ENCODE measurements around the gene CPLX3.

Gene CPLX3

DNA sequence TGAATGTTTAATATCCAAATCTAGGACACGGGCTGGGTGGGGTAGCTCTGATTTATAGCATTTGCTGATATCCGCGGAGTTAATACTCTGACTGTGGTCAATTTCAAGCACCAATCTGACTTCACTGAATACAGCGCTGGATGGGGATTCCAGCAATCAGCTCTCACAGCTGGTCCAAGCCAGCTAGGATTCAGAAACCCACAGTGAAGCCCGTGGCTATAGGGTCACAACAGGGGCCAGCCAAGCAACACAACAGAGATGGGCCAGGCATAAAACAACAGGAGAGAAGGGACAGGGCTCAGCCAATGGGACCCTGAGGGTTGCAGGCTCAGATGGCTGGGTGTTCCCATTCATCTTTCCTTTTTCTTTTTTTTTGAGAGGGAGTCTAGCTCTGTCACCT lies 19.1 kb upstream of the CPLX3 start:
- TF ChIP-seq, protein P1, sequence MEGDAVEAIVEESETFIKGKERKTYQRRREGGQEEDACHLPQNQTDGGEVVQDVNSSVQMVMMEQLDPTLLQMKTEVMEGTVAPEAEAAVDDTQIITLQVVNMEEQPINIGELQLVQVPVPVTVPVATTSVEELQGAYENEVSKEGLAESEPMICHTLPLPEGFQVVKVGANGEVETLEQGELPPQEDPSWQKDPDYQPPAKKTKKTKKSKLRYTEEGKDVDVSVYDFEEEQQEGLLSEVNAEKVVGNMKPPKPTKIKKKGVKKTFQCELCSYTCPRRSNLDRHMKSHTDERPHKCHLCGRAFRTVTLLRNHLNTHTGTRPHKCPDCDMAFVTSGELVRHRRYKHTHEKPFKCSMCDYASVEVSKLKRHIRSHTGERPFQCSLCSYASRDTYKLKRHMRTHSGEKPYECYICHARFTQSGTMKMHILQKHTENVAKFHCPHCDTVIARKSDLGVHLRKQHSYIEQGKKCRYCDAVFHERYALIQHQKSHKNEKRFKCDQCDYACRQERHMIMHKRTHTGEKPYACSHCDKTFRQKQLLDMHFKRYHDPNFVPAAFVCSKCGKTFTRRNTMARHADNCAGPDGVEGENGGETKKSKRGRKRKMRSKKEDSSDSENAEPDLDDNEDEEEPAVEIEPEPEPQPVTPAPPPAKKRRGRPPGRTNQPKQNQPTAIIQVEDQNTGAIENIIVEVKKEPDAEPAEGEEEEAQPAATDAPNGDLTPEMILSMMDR (IDR thresholded peaks at IDR 0.05; ENCODE audit: insufficient read depth, low read length, poor library complexity, severe bottlenecking) = no peak
- Histone ChIP-seq H3K36me3 (ENCODE audit: control insufficient read depth, insufficient read depth, low read length) (peaks cover 22% of the 10 kb centered on the region), H3K4me3 (replicated peaks; ENCODE audit: low read depth, low read length) (no peak overlapping the region), H3K27me3 (replicated peaks; ENCODE audit: control insufficient read depth, insufficient read depth, low read length) (no peaks in the 10 kb centered on the region)
- DNase-seq (ENCODE audit: extremely low read depth, insufficient read length) = no peak

DNA sequence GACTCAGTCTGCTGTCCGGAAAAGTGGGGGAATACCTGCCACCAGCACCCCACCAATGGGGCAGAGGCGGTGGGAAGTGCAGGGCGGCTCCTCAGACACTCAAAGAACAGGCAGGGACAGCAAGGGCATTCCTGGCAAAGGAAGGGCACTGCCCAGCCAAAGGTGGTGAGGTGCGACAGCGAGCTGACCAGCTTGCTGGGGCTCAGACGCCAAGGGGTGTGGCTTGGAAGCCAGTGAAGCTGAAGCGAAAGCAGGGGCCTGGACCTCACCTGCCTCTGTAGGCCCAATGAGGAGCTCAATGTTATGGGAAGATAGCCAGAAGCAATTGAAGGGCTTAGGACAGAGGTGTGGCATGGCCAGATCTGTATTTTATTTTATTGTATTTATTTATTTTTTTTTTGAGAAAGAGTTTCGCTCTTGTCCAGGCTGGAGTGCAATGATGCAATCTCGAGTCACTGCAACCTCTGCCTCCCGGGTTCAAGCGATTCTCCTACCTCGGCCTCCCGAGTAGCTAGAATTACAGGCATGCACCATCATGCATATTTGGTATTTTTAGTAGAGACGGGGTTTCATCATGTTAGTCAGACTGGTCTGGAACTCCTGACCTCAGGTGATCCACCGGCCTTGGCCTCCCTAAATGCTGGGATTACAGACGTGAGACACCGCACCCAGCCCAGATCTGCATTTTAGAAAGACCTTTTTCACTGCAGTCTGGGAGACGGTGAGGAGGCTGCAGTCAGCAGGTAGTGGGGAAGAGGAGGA lies 18.2 kb upstream of the CPLX3 start:
- DNase-seq (ENCODE audit: extremely low read depth, insufficient read length) = no peak
- TF ChIP-seq, protein P1 (IDR thresholded peaks at IDR 0.05; ENCODE audit: insufficient read depth, low read length, poor library complexity, severe bottlenecking) = no peak
- Histone ChIP-seq H3K4me3 (replicated peaks; ENCODE audit: low read depth, low read length) (no peak overlapping the region), H3K36me3 (ENCODE audit: control insufficient read depth, insufficient read depth, low read length) (peaks cover 14% of the 10 kb centered on the region), H3K27me3 (replicated peaks; ENCODE audit: control insufficient read depth, insufficient read depth, low read length) (no peaks in the 10 kb centered on the region)

DNA sequence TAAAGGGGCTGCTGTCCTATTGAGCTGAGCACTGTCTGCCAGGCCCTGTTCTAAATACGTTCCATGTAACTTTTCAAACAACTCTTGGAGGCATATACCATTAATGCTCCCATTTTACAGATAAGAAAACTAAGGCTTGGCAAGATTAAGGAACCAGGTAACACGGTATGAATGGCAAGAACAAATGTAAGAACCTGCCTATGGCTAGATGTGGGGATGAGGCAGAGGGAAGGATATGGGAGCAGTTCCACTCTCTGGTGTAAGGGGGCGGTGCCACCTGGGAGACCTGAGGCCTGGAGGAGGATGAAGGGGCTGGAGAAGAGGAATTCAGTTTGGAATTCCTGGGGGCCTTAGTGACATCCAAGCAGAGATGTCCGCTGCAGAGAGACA lies 17.6 kb upstream of the CPLX3 start:
- DNase-seq (ENCODE audit: extremely low read depth, insufficient read length) = no peak
- TF ChIP-seq, protein P1 (IDR thresholded peaks at IDR 0.05; ENCODE audit: insufficient read depth, low read length, poor library complexity, severe bottlenecking) = no peak
- Histone ChIP-seq H3K4me3 (replicated peaks; ENCODE audit: low read depth, low read length) (no peak overlapping the region), H3K36me3 (ENCODE audit: control insufficient read depth, insufficient read depth, low read length) (peaks cover 8% of the 10 kb centered on the region), H3K27me3 (replicated peaks; ENCODE audit: control insufficient read depth, insufficient read depth, low read length) (no peaks in the 10 kb centered on the region)

DNA sequence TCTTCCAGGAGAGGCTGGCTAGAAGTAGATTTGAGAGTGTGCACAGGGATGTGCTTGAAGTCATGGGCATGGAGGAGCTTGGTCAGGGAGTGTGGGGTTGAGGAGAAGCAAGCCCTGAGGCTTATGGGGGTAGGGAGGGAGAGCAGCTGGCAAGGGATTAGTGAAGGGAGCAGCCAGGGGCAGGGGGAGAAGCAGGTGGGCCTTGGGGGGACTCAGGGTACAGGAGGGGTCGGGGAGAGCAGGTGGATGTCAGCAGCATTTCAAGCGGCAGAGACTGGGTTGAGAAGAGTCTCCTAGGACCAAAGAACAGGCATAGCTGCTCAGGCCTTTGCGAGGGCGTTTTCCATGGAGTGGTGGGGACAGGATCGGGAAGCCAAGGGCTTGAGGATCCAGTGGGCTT lies 17.2 kb upstream of the CPLX3 start:
- TF ChIP-seq, protein P1 (IDR thresholded peaks at IDR 0.05; ENCODE audit: insufficient read depth, low read length, poor library complexity, severe bottlenecking) = no peak
- no peak for DNase-seq (ENCODE audit: extremely low read depth, insufficient read length)
- Histone ChIP-seq H3K27me3 (replicated peaks; ENCODE audit: control insufficient read depth, insufficient read depth, low read length) (no peaks in the 10 kb centered on the region), H3K4me3 (replicated peaks; ENCODE audit: low read depth, low read length) (no peak overlapping the region), H3K36me3 (ENCODE audit: control insufficient read depth, insufficient read depth, low read length) (peaks cover 6% of the 10 kb centered on the region)

DNA sequence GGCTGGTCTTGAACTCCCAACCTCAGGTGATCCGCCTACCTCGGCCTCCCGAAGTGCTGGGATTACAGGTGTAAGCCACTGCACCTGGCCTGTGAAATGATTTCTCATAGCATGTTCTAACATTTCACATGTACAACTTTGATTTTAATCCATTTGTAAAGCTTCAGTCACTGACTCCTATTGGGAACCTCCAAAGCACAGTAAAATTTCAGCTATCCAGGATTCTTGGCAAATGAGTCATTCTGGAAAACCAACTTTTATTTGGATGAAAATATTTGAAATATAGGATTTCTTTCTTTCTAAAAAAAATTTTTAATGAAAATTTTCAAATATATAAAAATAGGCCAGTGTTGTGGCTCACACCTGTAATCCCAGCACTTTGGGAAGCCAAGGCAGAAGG lies 16.5 kb upstream of the CPLX3 start:
- H3K36me3 ChIP-seq (ENCODE audit: control insufficient read depth, insufficient read depth, low read length) = peaks cover under 1% of the 10 kb centered on the region; the same call in 1 of the 2 replicates
- TF ChIP-seq, protein P1 (IDR thresholded peaks at IDR 0.05; ENCODE audit: insufficient read depth, low read length, poor library complexity, severe bottlenecking) = no peak
- no peak for DNase-seq (ENCODE audit: extremely low read depth, insufficient read length)
- H3K4me3 ChIP-seq (replicated peaks; ENCODE audit: low read depth, low read length) = no peak overlapping the region
- no peaks in the 10 kb centered on the region for H3K27me3 ChIP-seq (replicated peaks; ENCODE audit: control insufficient read depth, insufficient read depth, low read length)

Measured in GM06990 (cell line).